ENCODE data around the gene FBXW4.

The FBXW4 gene

DNA sequence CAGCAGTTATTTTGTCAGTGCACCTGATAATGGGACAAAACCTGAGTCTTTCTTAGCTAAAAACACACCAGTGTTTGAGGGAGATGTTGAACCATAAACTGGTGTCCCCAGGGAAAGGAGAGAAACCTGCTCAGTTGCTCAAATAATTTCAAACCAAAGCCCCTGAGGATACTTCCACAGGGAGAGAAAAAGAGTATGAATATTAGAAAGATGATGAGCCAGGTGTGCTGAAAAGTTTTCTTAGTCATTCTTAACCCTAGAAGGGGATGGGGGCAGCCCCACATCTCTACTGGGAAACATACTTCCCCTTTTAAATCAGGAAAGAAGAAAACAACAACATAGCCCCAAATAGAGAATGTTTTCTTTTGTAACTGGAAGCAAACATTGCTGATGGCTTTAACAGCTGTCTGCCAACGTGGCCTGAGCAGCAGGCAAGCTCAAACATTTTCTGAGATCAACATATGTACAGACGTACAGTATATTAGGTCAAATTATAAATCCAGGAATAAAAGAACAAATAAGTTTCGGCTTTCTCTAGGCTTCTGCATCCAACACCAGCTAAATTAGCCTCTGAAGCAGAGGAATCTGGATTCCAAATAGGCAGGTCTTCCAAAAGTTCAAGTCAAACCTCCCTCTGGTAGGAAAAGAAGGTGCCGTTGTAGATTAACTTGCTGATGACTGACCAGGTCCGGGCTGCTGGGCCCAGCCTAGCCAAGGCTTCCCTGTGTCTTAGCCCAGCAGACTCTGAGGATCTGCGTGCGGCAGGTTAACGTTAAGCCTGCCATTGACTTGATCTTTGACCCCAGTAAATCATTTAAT is 30.5 kb upstream of the FBXW4 start:
- no peak for TF ChIP-seq LEF1 (IDR thresholded peaks at IDR 0.05; ENCODE audit: borderline replicate concordance)
- ChIA-PET POLR2A (no interaction called here), CTCF (interaction anchor here (0.7 to 1.2 kb wide), 3 partner anchors 11 to 123 kb away, joined by 3 to 5 read pairs (median 3); no protein-coding TSS in a partner anchor)
- no peak for DNase-seq (ENCODE audit: extremely low spot score)

DNA sequence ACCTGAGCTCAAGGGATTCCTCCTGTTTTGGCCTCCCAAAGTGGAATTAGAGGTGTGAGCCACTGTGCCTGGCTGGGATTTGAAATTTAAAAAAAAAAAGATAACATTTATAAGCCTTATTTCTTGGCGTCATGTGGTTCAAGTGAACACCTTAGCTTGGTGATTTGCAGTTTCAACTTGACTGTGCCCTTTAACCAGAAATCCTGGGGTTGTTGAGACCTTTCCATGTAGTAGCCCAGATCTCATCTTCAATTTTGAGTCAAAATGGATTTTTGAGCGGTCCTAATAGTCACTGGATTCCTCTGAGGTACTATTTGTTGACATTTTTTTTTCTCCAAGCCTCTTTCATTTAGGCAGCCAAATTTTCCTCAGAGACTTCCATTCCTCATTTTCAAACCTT is 29.5 kb upstream of the FBXW4 start:
- ChIA-PET CTCF (interaction anchor here (0.7 kb wide), 1 partner anchor 165 kb away, joined by 3 read pairs; no protein-coding TSS in a partner anchor), POLR2A (no interaction called here)
- TF ChIP-seq, protein P1, sequence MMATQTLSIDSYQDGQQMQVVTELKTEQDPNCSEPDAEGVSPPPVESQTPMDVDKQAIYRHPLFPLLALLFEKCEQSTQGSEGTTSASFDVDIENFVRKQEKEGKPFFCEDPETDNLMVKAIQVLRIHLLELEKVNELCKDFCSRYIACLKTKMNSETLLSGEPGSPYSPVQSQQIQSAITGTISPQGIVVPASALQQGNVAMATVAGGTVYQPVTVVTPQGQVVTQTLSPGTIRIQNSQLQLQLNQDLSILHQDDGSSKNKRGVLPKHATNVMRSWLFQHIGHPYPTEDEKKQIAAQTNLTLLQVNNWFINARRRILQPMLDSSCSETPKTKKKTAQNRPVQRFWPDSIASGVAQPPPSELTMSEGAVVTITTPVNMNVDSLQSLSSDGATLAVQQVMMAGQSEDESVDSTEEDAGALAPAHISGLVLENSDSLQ (IDR thresholded peaks at IDR 0.05): no peak
- TF ChIP-seq L3MBTL2 (conservative IDR thresholded peaks at IDR 0.05) (no peak), HDGF (IDR thresholded peaks at IDR 0.05; ENCODE audit: borderline replicate concordance) (no peak), FOXK2 (IDR thresholded peaks at IDR 0.05) (no peak), ZNF384 (IDR thresholded peaks at IDR 0.05) (no peak), SUZ12 (IDR thresholded peaks at IDR 0.05) (no peak)
- DNase-seq (ENCODE audit: extremely low spot score): no peak

DNA sequence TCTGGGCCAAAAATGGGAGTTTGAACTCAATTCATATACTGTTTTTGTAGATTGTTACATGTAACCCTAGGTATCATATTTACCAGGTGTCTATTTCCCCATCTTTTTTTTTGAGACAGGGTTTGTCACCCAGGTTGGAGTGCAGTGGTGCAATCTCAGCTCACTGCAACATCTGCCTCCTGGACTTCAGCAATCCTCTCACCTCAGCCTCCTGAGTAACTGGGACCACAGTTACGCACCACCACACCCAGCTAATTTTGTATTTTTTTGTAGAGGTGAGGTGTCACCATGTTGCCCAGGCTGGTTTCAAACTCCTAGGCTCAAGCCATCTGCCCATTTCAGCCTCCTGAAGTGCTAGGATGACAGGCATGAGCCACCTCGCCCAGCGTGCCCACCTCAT is 28.2 kb upstream of the FBXW4 start:
- TF ChIP-seq FOXM1 (IDR thresholded peaks at IDR 0.05; ENCODE audit: borderline replicate concordance) (no peak), TARDBP (IDR thresholded peaks at IDR 0.05) (no peak), SUZ12 (IDR thresholded peaks at IDR 0.05) (no peak), L3MBTL2 (conservative IDR thresholded peaks at IDR 0.05) (no peak), BHLHE40 (IDR thresholded peaks at IDR 0.05; ENCODE audit: borderline replicate concordance) (no peak), FOXK2 (IDR thresholded peaks at IDR 0.05) (no peak), ELF4 (IDR thresholded peaks at IDR 0.05) (no peak), ARNT (IDR thresholded peaks at IDR 0.05) (no peak), LEF1 (IDR thresholded peaks at IDR 0.05; ENCODE audit: borderline replicate concordance) (no peak), FOXA1 (IDR thresholded peaks at IDR 0.05) (no peak), ZNF384 (IDR thresholded peaks at IDR 0.05) (no peak), SP1 (IDR thresholded peaks at IDR 0.05) (no peak), NFRKB (IDR thresholded peaks at IDR 0.05) (no peak), CTBP1 (IDR thresholded peaks at IDR 0.05; ENCODE audit: borderline replicate concordance) (no peak), HDGF (IDR thresholded peaks at IDR 0.05; ENCODE audit: borderline replicate concordance) (no peak)
- TF ChIP-seq, protein P1 (IDR thresholded peaks at IDR 0.05): no peak
- CTCF ChIA-PET: no interaction called here
- DNase-seq (ENCODE audit: extremely low spot score): no peak
- POLR2A ChIA-PET: no interaction called here

DNA sequence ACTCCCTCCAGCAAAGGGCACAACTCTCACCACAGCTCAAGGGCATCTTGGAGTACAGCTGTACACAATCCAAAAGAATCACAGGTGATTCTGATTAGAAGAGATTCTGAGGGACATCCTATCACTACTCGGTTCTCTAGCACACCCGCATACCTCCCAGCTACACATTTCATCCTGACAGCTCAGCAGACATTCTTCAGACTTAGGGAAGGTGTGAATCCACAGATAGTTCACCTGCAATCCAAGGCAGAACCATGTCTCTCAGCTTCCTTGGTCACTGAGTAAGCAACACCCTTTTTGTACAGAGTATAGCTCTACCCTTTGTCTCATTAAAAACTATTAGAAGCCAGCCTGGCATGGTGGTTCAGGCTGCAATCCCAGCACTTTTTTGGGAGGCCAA is 26.8 kb upstream of the FBXW4 start:
- POLR2A ChIA-PET: no interaction called here
- CTCF ChIA-PET: interaction anchor here (1.2 kb wide), 1 partner anchor 12 kb away, joined by 3 read pairs; no protein-coding TSS in a partner anchor

DNA sequence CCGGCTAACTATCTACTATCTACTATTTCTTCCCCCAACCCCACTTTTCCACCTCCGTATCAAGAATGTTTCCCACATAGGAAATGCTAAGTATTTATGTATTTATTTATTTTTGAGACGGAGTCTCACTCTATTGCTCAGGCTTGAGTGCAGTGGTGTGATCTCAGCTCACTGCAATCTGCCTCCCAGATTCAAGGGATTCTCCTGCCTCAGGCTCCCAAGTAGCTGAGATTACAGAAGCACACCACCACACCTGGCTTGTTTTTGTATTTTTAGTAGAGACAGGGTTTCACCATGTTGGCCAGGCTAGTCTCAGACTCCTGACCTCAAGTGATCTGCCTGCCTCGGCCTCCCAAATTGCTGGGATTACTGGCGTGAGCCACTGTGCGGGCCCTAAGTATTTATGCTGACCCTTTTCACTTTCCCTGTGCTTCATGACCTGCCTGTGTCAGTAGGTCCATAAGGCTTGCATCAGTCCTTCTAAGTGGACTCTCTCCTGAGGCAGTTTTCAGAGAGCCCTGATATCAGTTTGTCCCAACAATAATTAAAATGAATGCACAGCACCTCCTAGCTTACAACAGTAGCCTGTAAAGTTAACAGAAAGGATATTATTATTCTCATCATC is 25.7 kb upstream of the FBXW4 start:
- POLR2A ChIA-PET: no interaction called here

More for the DNA sequence above, 26.8 kb upstream of the FBXW4 start:
- TF ChIP-seq SP1 (IDR thresholded peaks at IDR 0.05) (no peak), LEF1 (IDR thresholded peaks at IDR 0.05; ENCODE audit: borderline replicate concordance) (no peak), NFRKB (IDR thresholded peaks at IDR 0.05) (no peak), BHLHE40 (IDR thresholded peaks at IDR 0.05; ENCODE audit: borderline replicate concordance) (no peak), HDGF (IDR thresholded peaks at IDR 0.05; ENCODE audit: borderline replicate concordance) (no peak), ZNF384 (IDR thresholded peaks at IDR 0.05) (no peak)
- TF ChIP-seq, protein P1 (IDR thresholded peaks at IDR 0.05): no peak
- no peak for DNase-seq (ENCODE audit: extremely low spot score)

More for the DNA sequence above, 25.7 kb upstream of the FBXW4 start:
- DNase-seq (ENCODE audit: extremely low spot score): no peak
- TF ChIP-seq FOXA1 (IDR thresholded peaks at IDR 0.05) (no peak), LEF1 (IDR thresholded peaks at IDR 0.05; ENCODE audit: borderline replicate concordance) (no peak), SUZ12 (IDR thresholded peaks at IDR 0.05) (no peak), FOXK2 (IDR thresholded peaks at IDR 0.05) (no peak), BHLHE40 (IDR thresholded peaks at IDR 0.05; ENCODE audit: borderline replicate concordance) (no peak), SP1 (IDR thresholded peaks at IDR 0.05) (no peak), HDGF (IDR thresholded peaks at IDR 0.05; ENCODE audit: borderline replicate concordance) (no peak), NFRKB (IDR thresholded peaks at IDR 0.05) (no peak), CTBP1 (IDR thresholded peaks at IDR 0.05; ENCODE audit: borderline replicate concordance) (no peak), FOXM1 (IDR thresholded peaks at IDR 0.05; ENCODE audit: borderline replicate concordance) (no peak), TARDBP (IDR thresholded peaks at IDR 0.05) (no peak), ARNT (IDR thresholded peaks at IDR 0.05) (no peak), ELF4 (IDR thresholded peaks at IDR 0.05) (no peak)
- TF ChIP-seq, protein P1 (IDR thresholded peaks at IDR 0.05): no peak
- CTCF ChIA-PET: no interaction called here

Data from HEK293T (cell line).